HG03378 (cell line): Measurements from ENCODE around the gene ZNF79.

Experiments
- ATAC-seq: cut with Tn5 transposase; IDR thresholded peaks from one replicate; pipeline ENCODE4 v1.9.1; 2021; ENCODE audit warnings: mild to moderate bottlenecking, moderate library complexity; ENCODE audit not compliant: unreplicated experiment

Gene ZNF79

GRCh38 chr9:127492616-127493015, 68.4 kb downstream of the ZNF79 start:
- no peak for ATAC-seq

GRCh38 chr9:127493592-127494303, 69.6 kb downstream of the ZNF79 start:
- no peak for ATAC-seq

- ATAC-seq: no peak
Measured at GRCh38 chr9:127494304-127494702, 70.1 kb downstream of the ZNF79 start.
